B cell (primary cell): ENCODE measurements around the gene COLGALT1. TPM values are rescaled to one million over a fixed set of nuclear protein-coding genes. Genes with fewer than 3 reads are reported as not detected.

Experiments used
- ATAC-seq: fragments of 200-7000 bp; cut with Tn5 transposase; one replicate; pipeline ENCODE4 v1.10.0; 2021; ENCODE audit warnings: low read depth, mild to moderate bottlenecking, moderate number of reproducible peaks, moderate library complexity
- CTCF ChIA-PET: fragments of 350-600 bp; sonication (Branson Sonifier 250); formaldehyde crosslinking; loops from one replicate; lab custom pipeline; 2021; ENCODE audit warnings: antibody characterized with exemption, inconsistent platforms; lab: Charles Lee
- POLR2A ChIA-PET: fragments of 350-600 bp; sonication (Branson Sonifier 250); formaldehyde crosslinking; loops from one replicate; lab custom pipeline; 2021; ENCODE audit warnings: antibody characterized with exemption; lab: Charles Lee
- DNase-seq: peaks from one replicate; pipeline ENCODE4 v3.0.0; 2013
- H2AFZ ChIP-seq: 2 replicates; pipeline ENCODE4 v1.6.1; 2012; ENCODE audit warnings: mild to moderate bottlenecking, low read depth, low read length; ENCODE audit not compliant: insufficient read depth, poor library complexity, severe bottlenecking
- H3K27ac ChIP-seq, 2 donors: 1 replicate in 1 of 2; 2 replicates in 1 of 2; pipeline ENCODE4 v1.5.1; 2012 to 2013; ENCODE audit warnings: low read length in 2 of 2, mild to moderate bottlenecking in 2 of 2, moderate library complexity in 1 of 2
- H3K27me3 ChIP-seq, 4 experiments: fragments of 200-600 bp in 1 of 4; sonication (generic) in 1 of 4; replicated peaks in 1 of 4; 1 replicate in 2 of 4; 2 replicates in 2 of 4; pipeline versions ENCODE4 v1.6.1 to v1.7.0; 2013 to 2016; ENCODE audit warnings: low read length in 3 of 4, mild to moderate bottlenecking in 2 of 4, mixed read lengths in 1 of 4, moderate library complexity in 1 of 4; ENCODE audit not compliant: insufficient read depth in 4 of 4, control insufficient read depth in 3 of 4; ENCODE audit errors: control extremely low read depth in 1 of 4
- H3K36me3 ChIP-seq, 2 experiments: replicated peaks in 1 of 2; 1 replicate in 1 of 2; 2 replicates in 1 of 2; pipeline versions ENCODE4 v1.6.1 to v1.7.1; 2013; ENCODE audit warnings: low read length in 1 of 2; ENCODE audit not compliant: insufficient read depth in 2 of 2, control insufficient read depth in 1 of 2; ENCODE audit errors: control extremely low read depth in 1 of 2, extremely low read depth in 1 of 2
- H3K4me1 ChIP-seq, 2 donors: fragments of 200-600 bp in 1 of 2; sonication (generic) in 1 of 2; 1 replicate in 1 of 2; 2 replicates in 1 of 2; pipeline versions ENCODE4 v1.5.1 to v1.6.1; 2013 to 2017; ENCODE audit warnings: low read length in 2 of 2; ENCODE audit not compliant: control insufficient read depth in 2 of 2, insufficient read depth in 2 of 2
- H3K4me2 ChIP-seq: replicated peaks from 2 replicates; pipeline ENCODE3; 2012; ENCODE audit warnings: mild to moderate bottlenecking, low read depth, low read length; ENCODE audit not compliant: poor library complexity, severe bottlenecking
- H3K4me3 ChIP-seq, 5 experiments: fragments of 200-600 bp in 1 of 5; sonication (generic) in 1 of 5; 1 replicate in 3 of 5; 2 replicates in 2 of 5; pipeline versions ENCODE4 v1.5.1 to v1.7.0; 2011 to 2016; ENCODE audit warnings: low read length in 4 of 5, mild to moderate bottlenecking in 4 of 5, low read depth in 2 of 5, control low read depth in 1 of 5, moderate library complexity in 1 of 5; ENCODE audit not compliant: insufficient read depth in 1 of 5; ENCODE audit errors: control extremely low read depth in 1 of 5, extremely low read depth in 1 of 5
- H3K79me2 ChIP-seq: fragments of 200-600 bp; sonication (generic); one replicate; pipeline ENCODE4 v1.6.0; 2016; ENCODE audit warnings: low read length; ENCODE audit not compliant: control insufficient read depth, insufficient read depth
- H3K9ac ChIP-seq: fragments of 200-600 bp; sonication (generic); 2 replicates; pipeline ENCODE4 v1.6.1; 2017; ENCODE audit warnings: mild to moderate bottlenecking, low read length, moderate library complexity
- H3K9me3 ChIP-seq, 3 donors: one replicate each; pipeline versions ENCODE4 v1.6.1 to v1.7.1; 2013; ENCODE audit warnings: low read length in 2 of 3; ENCODE audit not compliant: control insufficient read depth in 2 of 3, insufficient read depth in 1 of 3; ENCODE audit errors: control extremely low read depth in 1 of 3
- H4K20me1 ChIP-seq: 2 replicates; pipeline ENCODE4 v1.6.0; 2012; ENCODE audit warnings: mild to moderate bottlenecking, low read length; ENCODE audit not compliant: insufficient read depth, control insufficient read depth, poor library complexity, severe bottlenecking
- H3K27ac Mint-ChIP-seq: one replicate; pipeline ENCODE4 v1.8.0; 2021; ENCODE audit warnings: mixed read lengths
- H3K27me3 Mint-ChIP-seq: one replicate; pipeline ENCODE4 v1.8.0; 2021; ENCODE audit warnings: mixed read lengths
- H3K4me1 Mint-ChIP-seq: one replicate; pipeline ENCODE4 v1.8.0; 2021; ENCODE audit warnings: mixed read lengths
- H3K4me3 Mint-ChIP-seq: one replicate; pipeline ENCODE4 v1.8.0; 2021; ENCODE audit warnings: mixed read lengths
- H3K9me3 Mint-ChIP-seq: one replicate; pipeline ENCODE4 v1.8.0; 2022; ENCODE audit warnings: mixed read lengths; ENCODE audit not compliant: insufficient read depth
- CTCF ChIP-seq: fragments of 200-600 bp; IDR thresholded peaks from one replicate; pipeline ENCODE4 v1.8.0; 2022; ENCODE audit warnings: antibody characterized with exemption, mild to moderate bottlenecking
- EZH2 ChIP-seq: IDR thresholded peaks from 2 replicates; pipeline ENCODE4 v1.6.1; 2012; ENCODE audit warnings: borderline replicate concordance, low read depth, mild to moderate bottlenecking, moderate library complexity, low read length; ENCODE audit not compliant: insufficient read depth, poor library complexity, severe bottlenecking
- WGBS: methylation state at CpG from one replicate; pipeline ENCODE4 v1.1.5; 2013; ENCODE audit warnings: missing lambda C conversion rate; ENCODE audit not compliant: insufficient coverage; 5-methylcytosine and 5-hydroxymethylcytosine counted together
- intact Hi-C: fragments of 100-400 bp; cut with micrococcal nuclease; formaldehyde crosslinking; loops from one replicate; pipeline ENCODE4 v1.10.0; 2022
- polyA plus RNA-seq: library from polyadenylated mRNA; depleted of rRNA; stranded (reverse); fragments of >200 nt; gene quantifications from 2 replicates; pipeline ENCODE4 v1.2.3, GENCODE V29; 2012
- total RNA-seq, 2 donors: library from RNA; stranded (reverse); fragments of 120-200 nt in 1 of 2; gene quantifications; 1 replicate in 1 of 2; 2 replicates in 1 of 2; pipeline versions ENCODE4 v1.2.3 to v1.2.4, GENCODE V29; 2013 to 2022

COLGALT1 gene
- total and polyA plus RNA-seq, 2 donors (not counting 1 experiment from before 2014, with no cell fraction given), result 108 to 126 TPM

GRCh38 chr19:17627921-17628320 lies 72.5 kb downstream of the COLGALT1 start:
- Mint-ChIP-seq H3K27me3 (peaks cover 19% of the 10 kb centered on the region), H3K4me1 (no peaks in the 10 kb centered on the region), H3K9me3 (peaks cover 1% of the 10 kb centered on the region), H3K27ac (no peak overlapping the region), H3K4me3 (no peak overlapping the region)
- no peak for DNase-seq
- no peak overlapping the region for H3K9ac ChIP-seq
- H3K27ac ChIP-seq, result no peak overlapping the region
- no peaks in the 10 kb centered on the region for H3K79me2 ChIP-seq
- TF ChIP-seq CTCF (no peak), EZH2 (no peak)
- no peaks in the 10 kb centered on the region for H3K4me1 ChIP-seq
- POLR2A ChIA-PET, result no interaction called here
- intact Hi-C loops, result no loop called here
- no peak overlapping the region for H2AFZ ChIP-seq
- H4K20me1 ChIP-seq, result no peaks in the 10 kb centered on the region
- WGBS, result 54% methylated on average over 4 of the region's 5 CpGs
- no peak overlapping the region for H3K4me2 ChIP-seq
- no peaks in the 10 kb centered on the region for H3K36me3 ChIP-seq
- H3K27me3 ChIP-seq, result peaks cover 0 to 3% (median 0%) of the 10 kb centered on the region in 4 experiments
- peaks cover 0 to 8% (median 0%) of the 10 kb centered on the region in 3 donors for H3K9me3 ChIP-seq
- ATAC-seq, result no peak
- no peak overlapping the region for H3K4me3 ChIP-seq
- CTCF ChIA-PET, result no interaction called here

GRCh38 chr19:17629760-17630159 lies 74.3 kb downstream of the COLGALT1 start:
- intact Hi-C loops, result no loop called here
- Histone ChIP-seq H3K27me3 (peaks cover 0 to 3% (median 0%) of the 10 kb centered on the region in 4 experiments), H3K9me3 (peaks cover 0 to 8% (median 0%) of the 10 kb centered on the region in 3 donors), H3K79me2 (no peaks in the 10 kb centered on the region), H3K4me1 (no peaks in the 10 kb centered on the region), H3K36me3 (no peaks in the 10 kb centered on the region), H3K4me3 (no peak overlapping the region), H4K20me1 (no peaks in the 10 kb centered on the region), H3K4me2 (no peak overlapping the region), H2AFZ (no peak overlapping the region), H3K9ac (no peak overlapping the region), H3K27ac (no peak overlapping the region)
- no peak for TF ChIP-seq CTCF
- no peak for TF ChIP-seq EZH2
- peaks cover 19% of the 10 kb centered on the region for H3K27me3 Mint-ChIP-seq
- H3K4me3 Mint-ChIP-seq, result no peak overlapping the region
- ChIA-PET POLR2A (no interaction called here), CTCF (no interaction called here)
- WGBS, result 97% methylated on average over 2 of the region's 2 CpGs
- no peak overlapping the region for H3K27ac Mint-ChIP-seq
- ATAC-seq (no peak), DNase-seq (no peak)
- H3K4me1 Mint-ChIP-seq, result no peaks in the 10 kb centered on the region
- H3K9me3 Mint-ChIP-seq, result peaks cover 1% of the 10 kb centered on the region
